Vagina (tissue), 2 donors: ENCODE results near the gene GFI1B. TPM values are rescaled to one million over a fixed set of nuclear protein-coding genes. Genes with fewer than 3 reads are reported as not detected.

Experiments
- DNase-seq, 2 donors: peaks; one replicate each; pipeline ENCODE4 v3.0.0-alpha.2; 2017; ENCODE audit errors: extremely low spot score in 2 of 2
- H3K27ac ChIP-seq: fragments of 200-600 bp; sonication (generic); one replicate; pipeline ENCODE4 v1.5.1; 2019
- H3K27me3 ChIP-seq: fragments of 200-600 bp; sonication (generic); one replicate; pipeline ENCODE4 v1.5.1; 2019
- H3K36me3 ChIP-seq, 2 donors: fragments of 200-600 bp; sonication (generic); one replicate each; pipeline ENCODE4 v1.5.1; 2017 to 2019
- H3K4me1 ChIP-seq: fragments of 200-600 bp; sonication (generic); one replicate; pipeline ENCODE4 v1.5.1; 2019
- H3K4me3 ChIP-seq, 2 donors: fragments of 200-600 bp; sonication (generic); 1 replicate in 1 of 2; 2 replicates in 1 of 2; pipeline ENCODE4 v1.5.1; 2016 to 2019
- H3K9me3 ChIP-seq: fragments of 200-600 bp; sonication (generic); one replicate; pipeline ENCODE4 v1.5.1; 2019
- POLR2A ChIP-seq, 2 donors: fragments of 450-650 bp; IDR thresholded peaks; one replicate each; pipeline ENCODE4 v1.6.1; 2017; ENCODE audit warnings: antibody characterized with exemption in 2 of 2, mild to moderate bottlenecking in 2 of 2, moderate library complexity in 2 of 2
- POLR2AphosphoS5 ChIP-seq, 2 donors: sonication (generic); formaldehyde crosslinking; IDR thresholded peaks; one replicate each; pipeline ENCODE4 v1.9.0; 2017; ENCODE audit warnings: antibody characterized with exemption in 2 of 2, mild to moderate bottlenecking in 2 of 2, low read depth in 1 of 2; ENCODE audit not compliant: insufficient read depth in 1 of 2
- intact Hi-C: fragments of 100-400 bp; cut with DNase I; formaldehyde crosslinking; loops from one replicate; pipeline ENCODE4 v1.15.1; 2023
- total RNA-seq: library from RNA; depleted of rRNA; stranded (reverse); fragments of >200 nt; gene quantifications from one replicate; pipeline ENCODE4 v1.2.3, GENCODE V29; 2016
- TF ChIP-seq, protein P1 (sequence below), 3 experiments: fragments of 450-650 bp in 2 of 3; fragments of 200-600 bp in 1 of 3; sonication (generic) in 1 of 3; IDR thresholded peaks; one replicate each; pipeline ENCODE4 v1.5.1; 2017 to 2019; ENCODE audit warnings: antibody characterized with exemption in 3 of 3, mild to moderate bottlenecking in 2 of 3, moderate library complexity in 2 of 3

The GFI1B gene
- total RNA-seq = not detected

DNA sequence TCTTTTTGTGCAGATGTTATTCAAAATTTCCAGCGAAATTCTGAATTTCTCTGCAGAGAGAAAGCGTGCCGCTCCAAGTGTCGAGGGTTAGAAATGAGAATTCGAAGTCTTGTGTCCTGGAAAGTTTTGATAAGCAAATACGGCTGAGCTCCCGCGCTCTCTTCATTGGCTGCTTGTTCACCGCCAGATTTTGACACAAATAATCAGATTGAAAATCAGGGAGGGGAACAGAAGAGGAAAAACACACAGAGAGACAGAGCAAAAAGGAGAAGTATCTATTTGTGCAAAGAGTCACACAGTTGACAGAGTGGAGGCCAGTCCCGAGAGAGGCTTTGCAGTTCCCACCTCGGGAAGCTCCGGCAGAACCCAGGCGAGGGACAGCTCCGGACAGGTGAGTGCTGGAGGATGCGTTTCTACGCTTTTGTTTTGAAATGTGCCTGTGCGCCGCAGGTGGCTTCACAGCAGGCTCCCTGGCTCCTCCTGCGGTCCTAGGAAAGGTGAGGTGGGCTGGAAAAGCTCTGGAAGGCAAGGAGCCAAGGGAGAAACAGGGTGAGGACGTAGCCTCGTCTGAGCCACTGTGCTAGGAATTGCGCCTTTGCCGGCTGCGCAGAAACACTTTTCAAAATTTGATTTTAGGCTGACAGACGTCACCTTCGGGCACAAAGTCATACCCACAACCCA lies at the start of gene GFI1B:
TSS of gene GFI1B (plus strand) at position 244 of the 681 bp plus-strand sequence. CDS start 7,985 bp downstream, outside the sequence.
- no peaks in the 10 kb centered on the region for H3K36me3 ChIP-seq
- no peaks in the 10 kb centered on the region for H3K27me3 ChIP-seq
- no peak within 1 kb of the TSS for H3K27ac ChIP-seq
- H3K9me3 ChIP-seq = no peaks in the 10 kb centered on the region
- H3K4me1 ChIP-seq = no peaks in the 10 kb centered on the region
- TF ChIP-seq POLR2A (IDR thresholded peaks at IDR 0.05) = no peak
- TF ChIP-seq POLR2AphosphoS5 (IDR thresholded peaks at IDR 0.05; ENCODE audit: insufficient read depth in 1 of 2, low read depth in 1 of 2) = no peak
- TF ChIP-seq, protein P1, sequence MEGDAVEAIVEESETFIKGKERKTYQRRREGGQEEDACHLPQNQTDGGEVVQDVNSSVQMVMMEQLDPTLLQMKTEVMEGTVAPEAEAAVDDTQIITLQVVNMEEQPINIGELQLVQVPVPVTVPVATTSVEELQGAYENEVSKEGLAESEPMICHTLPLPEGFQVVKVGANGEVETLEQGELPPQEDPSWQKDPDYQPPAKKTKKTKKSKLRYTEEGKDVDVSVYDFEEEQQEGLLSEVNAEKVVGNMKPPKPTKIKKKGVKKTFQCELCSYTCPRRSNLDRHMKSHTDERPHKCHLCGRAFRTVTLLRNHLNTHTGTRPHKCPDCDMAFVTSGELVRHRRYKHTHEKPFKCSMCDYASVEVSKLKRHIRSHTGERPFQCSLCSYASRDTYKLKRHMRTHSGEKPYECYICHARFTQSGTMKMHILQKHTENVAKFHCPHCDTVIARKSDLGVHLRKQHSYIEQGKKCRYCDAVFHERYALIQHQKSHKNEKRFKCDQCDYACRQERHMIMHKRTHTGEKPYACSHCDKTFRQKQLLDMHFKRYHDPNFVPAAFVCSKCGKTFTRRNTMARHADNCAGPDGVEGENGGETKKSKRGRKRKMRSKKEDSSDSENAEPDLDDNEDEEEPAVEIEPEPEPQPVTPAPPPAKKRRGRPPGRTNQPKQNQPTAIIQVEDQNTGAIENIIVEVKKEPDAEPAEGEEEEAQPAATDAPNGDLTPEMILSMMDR (IDR thresholded peaks at IDR 0.05) = no peak
- intact Hi-C loops = no loop called here
- no peak within 1 kb of the TSS for H3K4me3 ChIP-seq
- no peak for DNase-seq

DNA sequence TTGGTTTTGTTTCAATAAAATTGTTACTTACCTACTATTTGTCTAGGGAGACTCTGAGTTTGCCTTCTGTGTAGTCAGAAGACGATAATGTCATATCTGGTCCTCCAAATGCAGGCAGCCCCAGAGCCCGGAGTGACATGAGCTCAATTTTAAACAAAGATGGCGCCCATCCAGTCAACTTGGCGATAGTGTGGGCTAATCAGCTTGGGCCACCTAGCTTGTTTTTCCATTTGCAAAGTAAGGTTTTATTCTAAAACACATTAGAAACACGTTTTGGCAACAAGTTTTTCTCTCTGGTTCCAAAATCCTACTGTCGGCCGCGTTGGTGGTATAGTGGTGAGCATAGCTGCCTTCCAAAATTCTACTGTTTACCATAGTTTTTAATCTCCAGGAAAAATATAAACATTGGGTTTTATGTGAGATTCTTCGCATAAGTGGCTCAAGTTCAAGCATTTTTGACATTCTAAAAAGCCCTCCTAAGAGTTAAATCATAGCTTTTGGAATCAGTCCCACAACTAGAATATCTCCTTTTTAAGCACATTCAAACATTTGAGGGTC lies 47.2 kb upstream of the GFI1B start:
- H3K4me1 ChIP-seq = no peaks in the 10 kb centered on the region
- no peaks in the 10 kb centered on the region for H3K9me3 ChIP-seq
- H3K27ac ChIP-seq = no peak overlapping the region
- intact Hi-C loops = no loop called here
- no peaks in the 10 kb centered on the region for H3K27me3 ChIP-seq
- peaks cover 0 to 38% of the 10 kb centered on the region in 2 donors for H3K36me3 ChIP-seq
- no peak for TF ChIP-seq POLR2AphosphoS5 (IDR thresholded peaks at IDR 0.05; ENCODE audit: insufficient read depth in 1 of 2, low read depth in 1 of 2)
- TF ChIP-seq, protein P1 (IDR thresholded peaks at IDR 0.05) = no peak
- no peak for TF ChIP-seq POLR2A (IDR thresholded peaks at IDR 0.05)
- DNase-seq = no peak
- H3K4me3 ChIP-seq = no peak overlapping the region

DNA sequence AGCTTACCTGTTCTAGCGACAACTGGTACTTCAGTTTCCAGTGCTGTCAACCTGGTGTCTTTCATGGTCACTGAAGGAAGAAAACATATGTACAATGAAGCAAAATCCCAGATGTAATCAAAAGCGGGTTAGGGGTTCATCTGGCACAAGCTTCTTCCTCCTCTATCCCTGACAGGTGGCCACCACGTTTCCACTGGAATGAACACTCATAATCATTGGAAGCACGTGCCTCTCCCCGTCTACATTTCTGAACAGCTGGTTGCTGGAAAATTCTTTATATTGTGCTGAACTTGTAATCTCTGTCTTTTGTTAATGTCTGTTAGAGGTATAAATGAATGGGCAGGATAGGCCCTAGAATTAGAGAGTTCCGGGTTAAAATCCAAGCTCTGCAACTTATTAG lies 43.5 kb upstream of the GFI1B start:
- TF ChIP-seq, protein P1 (IDR thresholded peaks at IDR 0.05) = no peak
- no peak for TF ChIP-seq POLR2AphosphoS5 (IDR thresholded peaks at IDR 0.05; ENCODE audit: insufficient read depth in 1 of 2, low read depth in 1 of 2)
- TF ChIP-seq POLR2A (IDR thresholded peaks at IDR 0.05) = no peak
- no peak overlapping the region for H3K4me3 ChIP-seq
- intact Hi-C loops = no loop called here
- H3K36me3 ChIP-seq = peaks cover 0 to 14% of the 10 kb centered on the region in 2 donors
- no peak overlapping the region for H3K27ac ChIP-seq
- no peaks in the 10 kb centered on the region for H3K9me3 ChIP-seq
- DNase-seq = no peak
- no peaks in the 10 kb centered on the region for H3K4me1 ChIP-seq
- no peaks in the 10 kb centered on the region for H3K27me3 ChIP-seq

DNA sequence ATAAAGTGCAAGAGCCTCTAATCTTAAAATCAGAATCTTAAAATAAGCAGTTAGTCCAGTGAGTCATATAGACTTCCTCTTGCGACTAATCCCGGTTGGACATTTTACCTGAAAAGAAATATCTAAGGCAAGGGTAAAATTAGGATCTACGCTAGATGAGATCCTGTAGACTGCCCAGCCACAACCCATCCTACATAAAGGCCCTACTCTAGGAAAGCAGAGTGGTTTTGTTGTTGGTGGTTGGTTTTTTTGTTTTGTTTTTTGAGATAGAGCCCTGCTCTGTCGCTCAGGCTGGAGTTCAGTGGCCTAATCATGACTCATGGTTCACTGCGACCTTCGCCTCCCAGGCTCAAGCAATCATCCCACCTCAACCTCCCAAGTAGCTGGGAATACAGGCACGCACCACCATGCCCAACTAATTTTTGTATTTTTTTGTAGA lies 41.0 kb upstream of the GFI1B start:
- H3K9me3 ChIP-seq = no peaks in the 10 kb centered on the region
- H3K27ac ChIP-seq = no peak overlapping the region
- peaks cover 9% of the 10 kb centered on the region for H3K4me1 ChIP-seq
- intact Hi-C loops = no loop called here
- no peaks in the 10 kb centered on the region for H3K27me3 ChIP-seq
- DNase-seq = no peak
- H3K4me3 ChIP-seq = no peak overlapping the region
- no peak for TF ChIP-seq POLR2A (IDR thresholded peaks at IDR 0.05)
- TF ChIP-seq POLR2AphosphoS5 (IDR thresholded peaks at IDR 0.05; ENCODE audit: insufficient read depth in 1 of 2, low read depth in 1 of 2) = no peak
- TF ChIP-seq, protein P1 (IDR thresholded peaks at IDR 0.05) = no peak
- H3K36me3 ChIP-seq = peaks cover 0 to 9% of the 10 kb centered on the region in 2 donors

DNA sequence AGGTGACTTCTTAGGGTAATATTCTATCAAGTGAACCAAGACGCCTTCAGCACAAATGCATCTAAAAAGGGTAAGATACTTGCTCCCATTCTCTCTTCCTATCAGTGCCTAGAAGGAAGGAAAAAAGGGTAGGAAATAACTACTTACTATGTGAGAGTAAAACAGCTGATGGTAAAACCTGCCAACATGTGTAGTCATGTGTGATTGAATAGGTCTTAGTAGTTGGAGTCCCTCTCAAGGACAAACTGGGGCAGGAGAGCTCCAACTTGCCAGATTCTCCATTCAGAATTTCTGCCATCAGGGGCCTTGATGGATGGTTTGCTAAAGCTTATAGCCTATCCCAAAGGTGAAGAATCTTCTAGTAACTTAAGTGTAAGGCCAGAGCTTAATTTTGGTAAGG lies 39.3 kb upstream of the GFI1B start:
- Histone ChIP-seq H3K27me3 (no peaks in the 10 kb centered on the region), H3K9me3 (no peaks in the 10 kb centered on the region), H3K4me3 (no peak overlapping the region), H3K36me3 (no peaks in the 10 kb centered on the region), H3K27ac (no peak overlapping the region), H3K4me1 (peaks cover 26% of the 10 kb centered on the region)
- TF ChIP-seq, protein P1 (IDR thresholded peaks at IDR 0.05) = no peak
- intact Hi-C loops = no loop called here
- DNase-seq = no peak
